Mesendoderm (in vitro differentiated cells): ENCODE data around the gene EPYC.

Experiments used
- DNase-seq: peaks from one replicate; pipeline ENCODE4 v3.0.0; 2013
- H2AK5ac ChIP-seq: 2 replicates; pipeline ENCODE4 v1.6.1; 2013; ENCODE audit warnings: low read length, inconsistent platforms
- H2BK120ac ChIP-seq: 2 replicates; pipeline ENCODE4 v1.6.1; 2013; ENCODE audit warnings: low read depth, mild to moderate bottlenecking, low read length, moderate library complexity, mixed read lengths
- H2BK15ac ChIP-seq: replicated peaks from 2 replicates; pipeline ENCODE4 v1.6.1; 2013; ENCODE audit warnings: low read depth, mild to moderate bottlenecking, moderate library complexity
- H2BK5ac ChIP-seq: 2 replicates; pipeline ENCODE4 v1.6.1; 2013; ENCODE audit warnings: low read length, inconsistent platforms
- H3K18ac ChIP-seq: 2 replicates; pipeline ENCODE4 v1.6.1; 2013; ENCODE audit warnings: mild to moderate bottlenecking, low read length, mixed read lengths
- H3K23ac ChIP-seq: one replicate; pipeline ENCODE4 v1.6.1; 2013; ENCODE audit warnings: low read length
- H3K27ac ChIP-seq: 2 replicates; pipeline ENCODE4 v1.5.1; 2013; ENCODE audit warnings: low read depth, mild to moderate bottlenecking, inconsistent platforms, low read length, moderate library complexity
- H3K27me3 ChIP-seq: 2 replicates; pipeline ENCODE4 v1.6.1; 2013; ENCODE audit warnings: low read length, control low read depth, mild to moderate bottlenecking, inconsistent platforms; ENCODE audit not compliant: insufficient read depth, poor library complexity
- H3K36me3 ChIP-seq: 2 replicates; pipeline ENCODE4 v1.6.1; 2013; ENCODE audit warnings: low read length, inconsistent platforms; ENCODE audit not compliant: control insufficient read depth, insufficient read depth
- H3K4ac ChIP-seq: one replicate; pipeline ENCODE4 v1.6.1; 2013; ENCODE audit warnings: low read depth, mild to moderate bottlenecking, low read length, moderate library complexity
- H3K4me1 ChIP-seq: 2 replicates; pipeline ENCODE4 v1.6.1; 2013; ENCODE audit warnings: low read depth, low read length, inconsistent platforms; ENCODE audit not compliant: control insufficient read depth
- H3K4me2 ChIP-seq: 2 replicates; pipeline ENCODE4 v1.6.1; 2013; ENCODE audit warnings: low read length
- H3K4me3 ChIP-seq: 2 replicates; pipeline ENCODE4 v1.5.1; 2013; ENCODE audit warnings: mild to moderate bottlenecking, low read length
- H3K56ac ChIP-seq: one replicate; pipeline ENCODE4 v1.6.1; 2013; ENCODE audit warnings: low read length
- H3K79me1 ChIP-seq: 2 replicates; pipeline ENCODE4 v1.6.1; 2013; ENCODE audit warnings: low read length, inconsistent platforms
- H3K79me2 ChIP-seq: 2 replicates; pipeline ENCODE4 v1.6.1; 2013; ENCODE audit warnings: mild to moderate bottlenecking, low read length; ENCODE audit not compliant: control insufficient read depth, insufficient read depth
- H3K9ac ChIP-seq: 2 replicates; pipeline ENCODE4 v1.6.1; 2013; ENCODE audit warnings: low read length, inconsistent platforms
- H4K5ac ChIP-seq: one replicate; pipeline ENCODE4 v1.6.1; 2013; ENCODE audit warnings: low read length
- H4K8ac ChIP-seq: one replicate; pipeline ENCODE4 v1.6.1; 2013; ENCODE audit warnings: low read depth, mild to moderate bottlenecking, control low read depth, low read length, moderate library complexity
- WGBS: extraction: QIAGEN DNeasy Blood & Tissue Kit; methylation state at CpG from one replicate; pipeline ENCODE4 v1.1.7; 2013; ENCODE audit warnings: low lambda C conversion rate, missing lambda C conversion rate; ENCODE audit not compliant: insufficient coverage; ENCODE audit errors: extremely low coverage; 5-methylcytosine and 5-hydroxymethylcytosine counted together

The EPYC gene

DNA sequence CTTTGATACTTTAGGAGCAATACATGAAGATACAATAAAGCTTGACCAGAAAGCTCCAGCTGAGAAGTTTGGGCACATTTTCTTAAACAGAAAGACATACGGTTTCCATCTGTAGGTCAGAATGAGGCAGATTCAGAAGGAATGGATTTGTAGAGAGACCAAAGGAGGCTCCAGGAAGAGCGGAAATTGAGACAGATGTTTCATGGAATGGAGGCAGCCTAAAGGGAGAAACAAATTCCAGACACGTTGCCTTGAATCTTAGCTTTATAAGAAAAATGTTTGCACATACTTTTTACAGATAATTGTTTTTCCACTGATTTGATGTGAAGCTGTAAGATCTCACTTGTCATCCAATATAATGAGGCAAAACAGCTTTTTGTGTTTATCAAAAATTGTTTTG lies 24.8 kb downstream of the EPYC start:
- Histone ChIP-seq H2BK120ac (no peak overlapping the region), H2AK5ac (no peak overlapping the region), H3K18ac (no peak overlapping the region), H2BK15ac (no peak overlapping the region), H3K27me3 (no peaks in the 10 kb centered on the region), H3K36me3 (no peaks in the 10 kb centered on the region), H4K8ac (no peak overlapping the region), H2BK5ac (no peak overlapping the region), H3K56ac (no peak overlapping the region), H3K79me1 (no peaks in the 10 kb centered on the region), H3K23ac (no peak overlapping the region), H3K27ac (no peak overlapping the region), H3K79me2 (no peaks in the 10 kb centered on the region), H3K4ac (no peak overlapping the region), H3K4me2 (no peak overlapping the region), H3K9ac (no peak overlapping the region), H3K4me3 (no peak overlapping the region), H3K4me1 (no peaks in the 10 kb centered on the region), H4K5ac (no peak overlapping the region)
- no peak for DNase-seq
- no CpG with 5 or more reads among the region's 3 CpGs for WGBS

DNA sequence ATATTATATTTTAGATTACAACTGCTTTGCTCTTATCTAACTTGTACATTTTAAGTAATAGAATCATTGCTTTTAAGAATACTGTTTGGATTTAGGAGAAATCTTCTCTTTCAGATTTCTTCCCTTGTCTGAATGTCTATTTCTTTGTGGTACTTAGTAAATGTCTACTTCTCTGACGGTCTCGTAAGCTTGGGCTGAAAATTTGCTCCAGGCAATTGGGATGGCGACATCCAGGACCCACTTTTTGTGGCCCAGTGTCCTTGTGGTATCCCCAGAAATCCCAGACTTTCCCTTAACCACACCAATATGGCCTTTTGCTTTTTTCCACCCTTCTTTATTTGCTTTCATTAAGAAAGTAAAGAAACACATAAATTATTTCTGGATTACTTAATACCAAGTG lies 25.8 kb downstream of the EPYC start:
- Histone ChIP-seq H2BK5ac (no peak overlapping the region), H3K27ac (no peak overlapping the region), H3K36me3 (no peaks in the 10 kb centered on the region), H2BK120ac (no peak overlapping the region), H3K79me1 (no peaks in the 10 kb centered on the region), H3K4me2 (no peak overlapping the region), H2BK15ac (no peak overlapping the region), H3K4me1 (no peaks in the 10 kb centered on the region), H3K9ac (no peak overlapping the region), H4K8ac (no peak overlapping the region), H3K18ac (no peak overlapping the region), H3K23ac (no peak overlapping the region), H3K79me2 (no peaks in the 10 kb centered on the region), H3K4me3 (no peak overlapping the region), H3K27me3 (no peaks in the 10 kb centered on the region), H2AK5ac (no peak overlapping the region), H3K56ac (no peak overlapping the region), H3K4ac (no peak overlapping the region), H4K5ac (no peak overlapping the region)
- no CpG with 5 or more reads among the region's 3 CpGs for WGBS
- DNase-seq: no peak

DNA sequence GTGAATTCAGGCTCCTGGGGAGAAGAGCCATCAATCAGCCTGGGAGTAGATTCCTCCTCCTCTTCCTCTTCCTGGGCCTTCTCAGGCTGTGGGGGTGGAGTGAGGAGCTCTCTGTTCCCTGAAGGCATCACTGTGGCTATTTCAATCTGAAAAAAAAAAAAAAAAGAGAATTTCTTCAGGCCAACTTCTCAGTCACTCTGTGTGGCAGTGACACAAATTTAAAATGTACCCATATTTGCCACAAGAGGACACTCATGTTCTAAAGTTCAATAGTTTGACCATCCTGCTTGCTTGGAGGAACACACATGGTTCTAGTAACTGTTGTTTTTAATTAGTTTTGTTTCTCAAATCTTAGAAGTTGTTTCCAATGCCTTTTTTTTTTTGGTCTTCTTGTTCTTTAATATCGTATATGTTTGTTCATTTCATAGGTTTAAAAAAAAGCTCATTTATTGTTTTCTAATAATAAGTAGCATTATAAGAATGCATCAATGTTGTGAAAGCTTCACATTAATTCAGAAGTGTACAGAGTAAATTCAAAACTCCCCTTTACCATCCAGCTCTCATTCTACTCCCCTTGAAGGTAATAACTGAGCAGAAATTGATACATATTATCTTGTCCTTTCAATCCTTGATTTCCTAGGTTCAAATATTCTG lies 26.5 kb downstream of the EPYC start:
- Histone ChIP-seq H3K23ac (no peak overlapping the region), H2BK120ac (no peak overlapping the region), H3K36me3 (no peaks in the 10 kb centered on the region), H3K9ac (no peak overlapping the region), H3K79me1 (no peaks in the 10 kb centered on the region), H3K4me3 (no peak overlapping the region), H2BK15ac (no peak overlapping the region), H2AK5ac (no peak overlapping the region), H3K4me2 (no peak overlapping the region), H3K27ac (no peak overlapping the region), H3K18ac (no peak overlapping the region), H4K8ac (no peak overlapping the region), H3K4me1 (no peaks in the 10 kb centered on the region), H4K5ac (no peak overlapping the region), H3K56ac (no peak overlapping the region), H3K27me3 (no peaks in the 10 kb centered on the region), H3K4ac (no peak overlapping the region), H3K79me2 (no peaks in the 10 kb centered on the region), H2BK5ac (no peak overlapping the region)
- peak; percentile 79 for DNase-seq
- WGBS: no CpG with 5 or more reads among the region's 1 CpG

DNA sequence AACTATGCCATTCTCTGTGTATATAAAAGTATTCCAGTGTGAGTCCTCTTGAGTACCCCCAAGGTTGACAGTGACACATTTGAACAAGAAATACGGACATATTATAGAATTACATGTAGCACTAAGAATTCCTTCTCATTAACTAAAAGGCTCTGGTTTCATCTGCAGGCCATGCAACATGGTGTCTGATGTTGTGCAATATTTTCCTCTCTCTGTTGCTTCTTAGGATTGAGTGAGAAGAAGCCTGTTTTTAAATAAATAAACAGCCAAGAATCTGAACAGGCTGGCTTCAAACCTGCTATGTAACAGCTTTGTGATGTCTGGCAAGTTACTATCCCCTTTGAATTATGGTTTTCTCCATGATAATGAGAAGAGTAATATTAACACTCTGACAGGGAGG lies 27.5 kb downstream of the EPYC start:
- Histone ChIP-seq H3K56ac (no peak overlapping the region), H4K8ac (no peak overlapping the region), H2AK5ac (no peak overlapping the region), H3K18ac (no peak overlapping the region), H2BK15ac (no peak overlapping the region), H3K4ac (no peak overlapping the region), H3K4me1 (no peaks in the 10 kb centered on the region), H3K79me2 (no peaks in the 10 kb centered on the region), H2BK5ac (no peak overlapping the region), H3K4me3 (no peak overlapping the region), H3K27ac (no peak overlapping the region), H3K9ac (no peak overlapping the region), H3K27me3 (no peaks in the 10 kb centered on the region), H3K23ac (no peak overlapping the region), H3K36me3 (no peaks in the 10 kb centered on the region), H3K4me2 (no peak overlapping the region), H3K79me1 (no peaks in the 10 kb centered on the region), H2BK120ac (no peak overlapping the region), H4K5ac (no peak overlapping the region)
- no CpG with 5 or more reads among the region's 1 CpG for WGBS
- DNase-seq: no peak

DNA sequence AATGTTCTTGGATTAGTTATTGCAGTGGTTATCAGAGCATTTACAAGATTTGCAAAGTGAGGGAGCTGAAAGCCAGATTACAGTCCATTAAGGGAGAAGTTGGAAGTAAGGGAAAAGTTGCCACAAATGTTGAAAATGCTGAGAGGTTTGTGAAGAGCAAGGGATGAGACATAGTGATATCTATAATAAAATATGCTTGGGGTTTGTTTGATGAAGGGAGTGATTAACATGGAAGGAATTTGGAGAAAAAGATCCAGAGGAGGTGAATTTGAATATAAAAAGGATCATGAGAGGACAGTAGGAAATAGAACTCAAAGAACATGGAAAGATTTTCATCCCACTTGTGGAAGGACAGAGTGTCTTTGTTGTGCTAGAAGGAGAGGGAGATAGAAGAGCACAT lies 30.5 kb downstream of the EPYC start:
- Histone ChIP-seq H4K5ac (no peak overlapping the region), H3K79me1 (no peaks in the 10 kb centered on the region), H3K4me2 (no peak overlapping the region), H3K18ac (no peak overlapping the region), H3K27ac (no peak overlapping the region), H3K9ac (no peak overlapping the region), H2BK120ac (no peak overlapping the region), H2AK5ac (no peak overlapping the region), H3K4me3 (no peak overlapping the region), H3K56ac (no peak overlapping the region), H2BK15ac (no peak overlapping the region), H2BK5ac (no peak overlapping the region), H3K27me3 (no peaks in the 10 kb centered on the region), H3K4ac (no peak overlapping the region), H4K8ac (no peak overlapping the region), H3K79me2 (no peaks in the 10 kb centered on the region), H3K4me1 (no peaks in the 10 kb centered on the region), H3K36me3 (no peaks in the 10 kb centered on the region), H3K23ac (no peak overlapping the region)
- no peak for DNase-seq

- Histone ChIP-seq H3K27me3 (no peaks in the 10 kb centered on the region), H3K9ac (no peak overlapping the region), H3K4me1 (no peaks in the 10 kb centered on the region), H3K18ac (no peak overlapping the region), H2BK15ac (no peak overlapping the region), H2AK5ac (no peak overlapping the region), H3K79me2 (no peaks in the 10 kb centered on the region), H4K5ac (no peak overlapping the region), H3K4me2 (no peak overlapping the region), H3K79me1 (no peaks in the 10 kb centered on the region), H3K56ac (no peak overlapping the region), H2BK120ac (no peak overlapping the region), H2BK5ac (no peak overlapping the region), H3K4me3 (no peak overlapping the region), H3K4ac (no peak overlapping the region), H4K8ac (no peak overlapping the region), H3K23ac (no peak overlapping the region), H3K36me3 (no peaks in the 10 kb centered on the region), H3K27ac (no peak overlapping the region)
- no peak for DNase-seq
These were observed 32.5 kb downstream of the EPYC start for GRCh38 chr12:90972226-90972625.
